MCF 10A (cell line): ENCODE measurements around the gene KATNBL1. TPM values are rescaled to one million over a fixed set of nuclear protein-coding genes. Genes with fewer than 3 reads are reported as not detected.
A peak's percentile ranks its signal among the peaks of the same experiment; 100 is the strongest.

Experiments
- BruUV-seq: library from RNA; stranded (reverse); fragments of 400-500 nt; replicated peaks from 2 replicates; lab custom pipeline; 2021; lab: Mats Ljungman, UMichigan
- CTCF ChIA-PET: fragments of 300-600 bp; sonication (Branson Sonifier 250); formaldehyde crosslinking; extraction: SDS; loops from one replicate; lab custom pipeline; 2021; ENCODE audit warnings: antibody characterized with exemption, inconsistent platforms; lab: Yijun Ruan, JAX
- POLR2A ChIA-PET: fragments of 300-600, 350-650 bp; sonication (Branson Sonifier 250); formaldehyde crosslinking; extraction: SDS; loops from one replicate; lab custom pipeline; 2020; ENCODE audit warnings: antibody characterized with exemption, inconsistent platforms; lab: Yijun Ruan, JAX
- DNase-seq: peaks from one replicate; pipeline ENCODE4 v3.0.0-alpha.2; 2018; ENCODE audit not compliant: unreplicated experiment
- H3K27ac Mint-ChIP-seq: one replicate; pipeline ENCODE4 v1.8.0; 2022; ENCODE audit warnings: mild to moderate bottlenecking, low read depth, mixed read lengths; ENCODE audit not compliant: unreplicated experiment
- H3K27me3 Mint-ChIP-seq: one replicate; pipeline ENCODE4 v1.8.0; 2022; ENCODE audit warnings: mixed read lengths; ENCODE audit not compliant: insufficient read depth, unreplicated experiment
- H3K36me3 Mint-ChIP-seq: one replicate; pipeline ENCODE4 v1.8.0; 2022; ENCODE audit warnings: mild to moderate bottlenecking, moderate library complexity, mixed read lengths; ENCODE audit not compliant: insufficient read depth, unreplicated experiment
- H3K4me1 Mint-ChIP-seq: one replicate; pipeline ENCODE4 v1.8.0; 2022; ENCODE audit warnings: mixed read lengths; ENCODE audit not compliant: insufficient read depth, unreplicated experiment
- H3K4me3 Mint-ChIP-seq: one replicate; pipeline ENCODE4 v1.8.0; 2022; ENCODE audit warnings: mild to moderate bottlenecking, moderate library complexity, mixed read lengths; ENCODE audit not compliant: unreplicated experiment
- H3K9me3 Mint-ChIP-seq: one replicate; pipeline ENCODE4 v1.8.0; 2022; ENCODE audit warnings: mixed read lengths; ENCODE audit not compliant: unreplicated experiment
- intact Hi-C: fragments of 100-400 bp; cut with micrococcal nuclease; formaldehyde crosslinking; loops from 2 replicates; pipeline ENCODE4 v1.14.1; 2022
- total RNA-seq: library from RNA; stranded (reverse); gene quantifications from 2 replicates; pipeline ENCODE4 v1.2.3, GENCODE V29; 2022
- TF ChIP-seq, protein P1 (sequence below): fragments of 200-600 bp; IDR thresholded peaks from one replicate; pipeline ENCODE4 v1.8.0; 2022; ENCODE audit warnings: antibody characterized with exemption, mild to moderate bottlenecking; ENCODE audit not compliant: unreplicated experiment

KATNBL1 gene
- total RNA-seq, 1 experiment from 2014 or later, result 38.2 TPM

- no peak overlapping the region for H3K27ac Mint-ChIP-seq
- BruUV-seq, result no TSS peak
- TF ChIP-seq, protein P1, sequence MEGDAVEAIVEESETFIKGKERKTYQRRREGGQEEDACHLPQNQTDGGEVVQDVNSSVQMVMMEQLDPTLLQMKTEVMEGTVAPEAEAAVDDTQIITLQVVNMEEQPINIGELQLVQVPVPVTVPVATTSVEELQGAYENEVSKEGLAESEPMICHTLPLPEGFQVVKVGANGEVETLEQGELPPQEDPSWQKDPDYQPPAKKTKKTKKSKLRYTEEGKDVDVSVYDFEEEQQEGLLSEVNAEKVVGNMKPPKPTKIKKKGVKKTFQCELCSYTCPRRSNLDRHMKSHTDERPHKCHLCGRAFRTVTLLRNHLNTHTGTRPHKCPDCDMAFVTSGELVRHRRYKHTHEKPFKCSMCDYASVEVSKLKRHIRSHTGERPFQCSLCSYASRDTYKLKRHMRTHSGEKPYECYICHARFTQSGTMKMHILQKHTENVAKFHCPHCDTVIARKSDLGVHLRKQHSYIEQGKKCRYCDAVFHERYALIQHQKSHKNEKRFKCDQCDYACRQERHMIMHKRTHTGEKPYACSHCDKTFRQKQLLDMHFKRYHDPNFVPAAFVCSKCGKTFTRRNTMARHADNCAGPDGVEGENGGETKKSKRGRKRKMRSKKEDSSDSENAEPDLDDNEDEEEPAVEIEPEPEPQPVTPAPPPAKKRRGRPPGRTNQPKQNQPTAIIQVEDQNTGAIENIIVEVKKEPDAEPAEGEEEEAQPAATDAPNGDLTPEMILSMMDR, result no peak
- ChIA-PET CTCF (interaction anchor here (0.6 to 5.0 kb wide), 14 partner anchors 9 to 201 kb away, joined by 3 to 41 read pairs (median 4); partner anchors contain the start of genes EMC4, LPCAT4 and SLC12A6), POLR2A (interaction anchor here (0.9 to 5.8 kb wide), 7 partner anchors 18 to 345 kb away, joined by 3 to 31 read pairs (median 16); partner anchors contain the start of genes EMC4, LPCAT4 and SLC12A6)
- peaks cover 4% of the 10 kb centered on the region for H3K36me3 Mint-ChIP-seq
- no peaks in the 10 kb centered on the region for H3K9me3 Mint-ChIP-seq
- no peaks in the 10 kb centered on the region for H3K27me3 Mint-ChIP-seq
- no peak for DNase-seq
- H3K4me1 Mint-ChIP-seq, result peaks cover 13% of the 10 kb centered on the region
- intact Hi-C loops, result no loop called here
- H3K4me3 Mint-ChIP-seq, result no peak overlapping the region
Observed at GRCh38 chr15:34242331-34242710, 32.4 kb upstream of the KATNBL1 start.

DNA sequence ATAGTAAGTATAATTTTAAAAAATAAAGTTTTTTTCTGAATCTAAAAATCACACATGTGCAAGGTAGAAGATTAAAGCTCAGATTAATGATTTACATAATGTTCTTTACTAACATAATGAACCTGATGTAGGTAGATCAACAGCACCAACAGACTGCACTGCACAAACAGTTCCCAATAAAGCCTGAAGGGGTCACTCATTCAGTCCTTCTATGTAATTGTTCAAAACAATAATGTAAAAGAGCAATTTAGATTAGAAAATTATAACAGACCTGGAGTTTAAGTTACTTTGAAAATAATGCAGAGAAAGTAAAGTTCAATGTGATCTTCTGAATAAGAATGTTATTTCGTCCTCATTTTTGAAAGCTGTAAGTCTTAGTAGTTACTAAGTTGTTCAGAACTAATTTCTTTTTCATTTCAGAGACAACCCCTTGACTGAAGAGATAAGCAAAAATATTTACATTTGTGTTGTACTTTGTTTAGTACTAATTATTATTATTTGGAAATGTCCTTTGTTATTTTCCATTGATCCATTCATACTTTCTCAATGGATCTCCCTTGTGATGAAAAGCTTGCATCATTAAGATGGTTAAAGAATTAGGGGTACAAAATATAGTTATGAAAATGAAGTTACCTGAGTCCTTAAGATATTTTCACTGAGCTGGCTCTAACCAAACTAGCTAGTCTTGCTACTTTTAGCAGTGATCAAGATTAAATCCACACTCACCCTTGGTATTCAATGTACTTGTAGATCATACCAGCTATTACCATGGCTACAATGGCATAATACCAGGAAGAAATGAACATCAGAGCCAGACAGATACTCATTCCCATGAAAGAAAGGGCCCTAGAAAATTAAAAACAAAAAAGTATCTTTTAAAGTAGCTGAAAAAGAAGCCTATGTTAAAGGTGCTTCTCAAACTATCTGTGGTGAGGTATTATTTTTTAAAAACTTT, 31.8 kb upstream of the KATNBL1 start:
- Mint-ChIP-seq H3K4me3 (no peak overlapping the region), H3K36me3 (peaks cover 8% of the 10 kb centered on the region), H3K9me3 (no peaks in the 10 kb centered on the region), H3K27me3 (no peaks in the 10 kb centered on the region), H3K4me1 (peaks cover 13% of the 10 kb centered on the region), H3K27ac (no peak overlapping the region)
- BruUV-seq, result no TSS peak
- ChIA-PET POLR2A (interaction anchor here (0.9 to 5.8 kb wide), 8 partner anchors 17 to 345 kb away, joined by 3 to 31 read pairs (median 11); partner anchors contain the start of genes EMC4, LPCAT4 and SLC12A6), CTCF (interaction anchor here (0.6 to 5.0 kb wide), 23 partner anchors 9 to 1219 kb away, joined by 3 to 41 read pairs (median 4); partner anchors contain the start of genes EMC4, KATNBL1, LPCAT4 and NOP10)
- DNase-seq, result peak; percentile 64
- intact Hi-C loops, result loop anchor here (1.0 kb wide), 2 partner anchors 102 to 126 kb away; partner anchors contain the start of genes LPCAT4, NOP10 and NUTM1
- TF ChIP-seq, protein P1, result peak; percentile 68

- CTCF ChIA-PET, result interaction anchor here (0.5 to 5.0 kb wide), 12 partner anchors 10 to 1218 kb away, joined by 3 to 41 read pairs (median 5); partner anchors contain the start of genes GOLGA8B, KATNBL1, LPCAT4 and NOP10
- DNase-seq, result no peak
Observed at GRCh38 chr15:34240537-34240936, 30.6 kb upstream of the KATNBL1 start.

More at GRCh38 chr15:34240537-34240936, 30.6 kb upstream of the KATNBL1 start:
- TF ChIP-seq, protein P1, result no peak
- peaks cover 19% of the 10 kb centered on the region for H3K36me3 Mint-ChIP-seq
- BruUV-seq, result no TSS peak
- POLR2A ChIA-PET, result interaction anchor here (0.7 to 5.8 kb wide), 8 partner anchors 16 to 126 kb away, joined by 3 to 31 read pairs (median 10); partner anchors contain the start of genes EMC4, LPCAT4 and SLC12A6
- peak overlapping the region; percentile 92 for H3K27ac Mint-ChIP-seq
- H3K27me3 Mint-ChIP-seq, result no peaks in the 10 kb centered on the region
- H3K9me3 Mint-ChIP-seq, result no peaks in the 10 kb centered on the region
- peaks cover 13% of the 10 kb centered on the region for H3K4me1 Mint-ChIP-seq
- H3K4me3 Mint-ChIP-seq, result no peak overlapping the region
- intact Hi-C loops, result no loop called here
